H1 (cell line): ENCODE measurements around the gene MAK. TPM values are rescaled to one million over a fixed set of nuclear protein-coding genes. Genes with fewer than 3 reads are reported as not detected.

Source experiments
- FOSL1 ChIP-seq: IDR thresholded peaks from 2 replicates; pipeline ENCODE4 v1.6.1; 2011; ENCODE audit warnings: mild to moderate bottlenecking, low read depth, low read length, moderate library complexity; ENCODE audit not compliant: insufficient read depth
- HDAC6 ChIP-seq: IDR thresholded peaks from one replicate; pipeline ENCODE4 v1.7.1; 2012; ENCODE audit warnings: low read depth, mild to moderate bottlenecking, inconsistent platforms, low read length, moderate library complexity
- RAD21 ChIP-seq, 2 experiments: IDR thresholded peaks in 1 of 2; conservative IDR thresholded peaks in 1 of 2; 2 replicates each; pipeline ENCODE4 v1.6.1; 2011; ENCODE audit warnings: low read depth in 2 of 2, low read length in 2 of 2, improper control_type of control experiment in 1 of 2, inconsistent platforms in 1 of 2, mild to moderate bottlenecking in 1 of 2, moderate library complexity in 1 of 2
- RFX5 ChIP-seq: IDR thresholded peaks from 2 replicates; pipeline ENCODE4 v1.6.1; 2011; ENCODE audit warnings: low read depth, low read length, improper control_type of control experiment, borderline replicate concordance
- RNF2 ChIP-seq: fragments of 200-900, 300-1000 bp; sonication (generic); IDR thresholded peaks from 2 replicates; pipeline ENCODE4 v1.7.1; 2016; ENCODE audit warnings: borderline replicate concordance, low read depth, mild to moderate bottlenecking, antibody characterized with exemption, low read length; ENCODE audit not compliant: poor library complexity, severe bottlenecking; ENCODE audit errors: missing control alignments
- SRF ChIP-seq: IDR thresholded peaks from 2 replicates; pipeline ENCODE4 v1.6.1; 2011; ENCODE audit warnings: mild to moderate bottlenecking, low read depth, low read length, moderate library complexity
- SUZ12 ChIP-seq: fragments of 200-600 bp; sonication (generic); IDR thresholded peaks from 2 replicates; pipeline ENCODE4 v1.6.1; 2012; ENCODE audit warnings: mild to moderate bottlenecking, inconsistent platforms, low read length, moderate library complexity, mixed read lengths
- polyA plus RNA-seq, 7 experiments: library from polyadenylated mRNA; depleted of rRNA in 3 of 7; stranded (reverse) in 5 of 7; unstranded in 2 of 7; fragments of >200 nt in 5 of 7; fragments of 200-250 nt in 2 of 7; gene quantifications; 1 replicate in 5 of 7; 2 replicates in 1 of 7; 4 replicates in 1 of 7; pipeline versions ENCODE4 v1.2.1 to v1.2.3, GENCODE V29; 2011 to 2013; ENCODE audit warnings: missing spikeins in 2 of 7, mixed read lengths in 2 of 7
- total RNA-seq: library from RNA; stranded (reverse); fragmentation: NEBNext Ultra II Directional; extraction: Animal tissue kit (Norgen Biotek cat#: 25700); gene quantifications from 2 replicates; pipeline ENCODE4 v1.2.1, GENCODE V29; 2021

The MAK gene
- total and polyA plus RNA-seq, 2 of the 8 experiments (the other 6 are each of a cell fraction or from before 2014, with no cell fraction given): 0.08 to 0.37 TPM

DNA sequence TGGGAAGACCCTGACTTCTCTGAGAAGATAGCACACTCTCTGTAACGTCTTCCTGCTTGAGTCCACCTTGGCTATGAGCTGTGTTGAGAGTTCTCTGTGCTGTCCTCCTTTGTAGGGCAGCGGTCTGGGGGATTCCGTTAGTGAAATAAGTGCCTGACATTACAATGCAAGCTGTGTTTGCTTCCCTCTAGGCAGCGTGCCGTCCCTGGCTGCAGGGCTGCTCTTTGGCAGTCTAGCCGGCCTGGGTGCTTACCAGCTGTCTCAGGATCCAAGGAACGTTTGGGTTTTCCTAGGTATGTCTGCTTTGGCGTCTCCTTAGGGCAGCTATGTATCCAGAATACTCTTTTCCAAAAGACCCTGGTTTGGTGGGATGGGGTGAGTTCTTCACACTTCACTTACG is 112.6 kb downstream of the MAK start (continued):
- TF ChIP-seq RNF2 (no peak), SRF (no peak), RFX5 (no peak), FOSL1 (no peak), RAD21 (IDR thresholded peaks at IDR 0.05 in 1 of 2, conservative IDR thresholded peaks at IDR 0.05 in 1 of 2; ENCODE audit: low read depth in 2 of 2, low read length in 2 of 2) (no peak), SUZ12 (no peak), HDAC6 (no peak)
